Neural progenitor cell (in vitro differentiated cells): ENCODE data around the gene SPDYE5. TPM values are rescaled to one million over a fixed set of nuclear protein-coding genes. Genes with fewer than 3 reads are reported as not detected.

Experiments used
- DNase-seq: peaks from one replicate; pipeline ENCODE4 v3.0.0-alpha.2; 2016; ENCODE audit warnings: low spot score
- H2AFZ ChIP-seq: fragments of 200-600 bp; sonication (generic); replicated peaks from 2 replicates; pipeline ENCODE4 v1.6.1; 2016; ENCODE audit warnings: antibody characterized with exemption
- H3F3A ChIP-seq: fragments of 200-600 bp; sonication (generic); 2 replicates; pipeline ENCODE4 v1.6.1; 2016; ENCODE audit warnings: antibody characterized with exemption, low read depth
- H3K27ac ChIP-seq: fragments of 200-600 bp; sonication (generic); 2 replicates; pipeline ENCODE4 v1.5.1; 2016; ENCODE audit warnings: mild to moderate bottlenecking
- H3K27me3 ChIP-seq: fragments of 200-600 bp; sonication (generic); 2 replicates; pipeline ENCODE4 v1.6.1; 2016; ENCODE audit warnings: mild to moderate bottlenecking, moderate library complexity
- H3K36me3 ChIP-seq: fragments of 200-600 bp; sonication (generic); 2 replicates; pipeline ENCODE4 v1.5.1; 2016
- H3K4me1 ChIP-seq: fragments of 200-600 bp; sonication (generic); 2 replicates; pipeline ENCODE4 v1.6.1; 2016; ENCODE audit warnings: mixed run types
- H3K4me2 ChIP-seq: fragments of 200-600 bp; sonication (generic); 2 replicates; pipeline ENCODE4 v1.6.1; 2016
- H3K4me3 ChIP-seq: fragments of 200-600 bp; sonication (generic); 2 replicates; pipeline ENCODE4 v1.5.1; 2016
- H3K79me2 ChIP-seq: fragments of 200-600 bp; sonication (generic); 2 replicates; pipeline ENCODE4 v1.6.1; 2016; ENCODE audit warnings: low read depth
- H3K9ac ChIP-seq: fragments of 200-600 bp; sonication (generic); 2 replicates; pipeline ENCODE4 v1.6.1; 2016
- H3K9me3 ChIP-seq: fragments of 200-600 bp; sonication (generic); 2 replicates; pipeline ENCODE4 v1.5.1; 2016; ENCODE audit warnings: low read depth
- H4K20me1 ChIP-seq: fragments of 200-600 bp; sonication (generic); 2 replicates; pipeline ENCODE4 v1.6.1; 2016; ENCODE audit warnings: low read depth
- H3K27ac Mint-ChIP-seq: 3 replicates; pipeline ENCODE4 v1.8.0; 2021; ENCODE audit warnings: mixed read lengths
- H3K27me3 Mint-ChIP-seq: 2 replicates; pipeline ENCODE4 v1.8.0; 2022; ENCODE audit warnings: low read depth, mild to moderate bottlenecking, inconsistent platforms, moderate library complexity, mixed read lengths; ENCODE audit not compliant: insufficient read depth
- H3K36me3 Mint-ChIP-seq: 3 replicates; pipeline ENCODE4 v1.8.0; 2021; ENCODE audit warnings: mixed read lengths
- H3K4me1 Mint-ChIP-seq: 3 replicates; pipeline ENCODE4 v1.8.0; 2021; ENCODE audit warnings: mixed read lengths
- H3K4me3 Mint-ChIP-seq: 3 replicates; pipeline ENCODE4 v1.8.0; 2021; ENCODE audit warnings: mild to moderate bottlenecking, moderate library complexity, mixed read lengths
- H3K9me3 Mint-ChIP-seq: 3 replicates; pipeline ENCODE4 v1.8.0; 2020; ENCODE audit warnings: mixed read lengths
- CTCF ChIP-seq: fragments of 200-600 bp; sonication (generic); IDR thresholded peaks from 2 replicates; pipeline ENCODE4 v1.5.1; 2017; ENCODE audit warnings: antibody characterized with exemption, mild to moderate bottlenecking
- EZH2 ChIP-seq: fragments of 200-600 bp; sonication (generic); IDR thresholded peaks from 2 replicates; pipeline ENCODE4 v1.6.1; 2017; ENCODE audit warnings: antibody characterized with exemption, mild to moderate bottlenecking, moderate library complexity
- EZH2phosphoT487 ChIP-seq: fragments of 200-600 bp; sonication (generic); IDR thresholded peaks from 2 replicates; pipeline ENCODE4 v1.6.1; 2017; ENCODE audit warnings: antibody characterized with exemption
- total RNA-seq: library from RNA; depleted of rRNA; stranded (reverse); fragments of >200 nt; gene quantifications from 2 replicates; pipeline ENCODE4 v1.2.3, GENCODE V29; 2015; ENCODE audit warnings: low replicate concordance

SPDYE5 gene
- total RNA-seq, 1 donor from 2014 or later, result not detected

- H3K4me2 ChIP-seq, result no peak overlapping the region
- Mint-ChIP-seq H3K27ac (no peak overlapping the region), H3K4me3 (no peak overlapping the region), H3K36me3 (peaks cover 16% of the 10 kb centered on the region), H3K9me3 (no peaks in the 10 kb centered on the region), H3K4me1 (peaks cover 3% of the 10 kb centered on the region), H3K27me3 (peaks cover 2% of the 10 kb centered on the region)
- peaks cover 8% of the 10 kb centered on the region for H3F3A ChIP-seq
- H3K27ac ChIP-seq, result no peak overlapping the region
- no peak for TF ChIP-seq EZH2
- no peak for TF ChIP-seq EZH2phosphoT487
- no peak for TF ChIP-seq CTCF
- H3K9ac ChIP-seq, result no peak overlapping the region
- DNase-seq, result no peak
- no peak overlapping the region for H2AFZ ChIP-seq
- H3K4me3 ChIP-seq, result no peak overlapping the region
- H3K79me2 ChIP-seq, result no peaks in the 10 kb centered on the region
- H3K27me3 ChIP-seq, result no peaks in the 10 kb centered on the region
- no peaks in the 10 kb centered on the region for H4K20me1 ChIP-seq
- peaks cover 6% of the 10 kb centered on the region for H3K36me3 ChIP-seq
- H3K9me3 ChIP-seq, result no peaks in the 10 kb centered on the region
- no peaks in the 10 kb centered on the region for H3K4me1 ChIP-seq
Observed at GRCh38 chr7:75536491-75536890, 44.4 kb downstream of the SPDYE5 start.

- H3K36me3 Mint-ChIP-seq, result peaks cover 20% of the 10 kb centered on the region
- no peaks in the 10 kb centered on the region for H3K79me2 ChIP-seq
- H3F3A ChIP-seq, result peaks cover 2% of the 10 kb centered on the region
- no peak overlapping the region for H2AFZ ChIP-seq
- peaks cover 2% of the 10 kb centered on the region for H3K27me3 Mint-ChIP-seq
- H3K4me2 ChIP-seq, result no peak overlapping the region
- H3K4me1 ChIP-seq, result no peaks in the 10 kb centered on the region
- H3K9me3 Mint-ChIP-seq, result no peaks in the 10 kb centered on the region
- H3K9ac ChIP-seq, result no peak overlapping the region
- no peak overlapping the region for H3K4me3 Mint-ChIP-seq
- no peak overlapping the region for H3K4me3 ChIP-seq
- no peaks in the 10 kb centered on the region for H3K27me3 ChIP-seq
- no peak overlapping the region for H3K27ac Mint-ChIP-seq
- TF ChIP-seq EZH2 (no peak), CTCF (no peak), EZH2phosphoT487 (no peak)
- H3K4me1 Mint-ChIP-seq, result no peaks in the 10 kb centered on the region
- DNase-seq, result no peak
- H3K9me3 ChIP-seq, result no peaks in the 10 kb centered on the region
- H4K20me1 ChIP-seq, result no peaks in the 10 kb centered on the region
- peaks cover 6% of the 10 kb centered on the region for H3K36me3 ChIP-seq
- H3K27ac ChIP-seq, result no peak overlapping the region
Observed at GRCh38 chr7:75536940-75537538, 44.9 kb downstream of the SPDYE5 start.

GRCh38 chr7:75537731-75538130 lies 45.6 kb downstream of the SPDYE5 start:
- H3K79me2 ChIP-seq, result no peaks in the 10 kb centered on the region
- Mint-ChIP-seq H3K27ac (no peak overlapping the region), H3K9me3 (no peaks in the 10 kb centered on the region), H3K36me3 (peaks cover 20% of the 10 kb centered on the region), H3K4me1 (no peaks in the 10 kb centered on the region), H3K4me3 (no peak overlapping the region), H3K27me3 (no peaks in the 10 kb centered on the region)
- no peaks in the 10 kb centered on the region for H3K4me1 ChIP-seq
- no peaks in the 10 kb centered on the region for H3K9me3 ChIP-seq
- H3F3A ChIP-seq, result no peaks in the 10 kb centered on the region
- no peak overlapping the region for H3K4me3 ChIP-seq
- DNase-seq, result no peak
- H3K9ac ChIP-seq, result no peak overlapping the region
- H3K36me3 ChIP-seq, result peaks cover 6% of the 10 kb centered on the region
- no peak overlapping the region for H3K27ac ChIP-seq
- no peaks in the 10 kb centered on the region for H3K27me3 ChIP-seq
- no peak overlapping the region for H2AFZ ChIP-seq
- TF ChIP-seq EZH2phosphoT487 (no peak), CTCF (no peak), EZH2 (no peak)
- no peak overlapping the region for H3K4me2 ChIP-seq
- H4K20me1 ChIP-seq, result no peaks in the 10 kb centered on the region
